Activated effector memory CD4-positive, alpha-beta T cell treated with anti-CD3 and anti-CD28 coated beads, Interleukin-2, amount 50 U/mL, for 16 hours (primary cell): ENCODE data around the gene ADARB2.

Experiments
- DNase-seq: peaks from one replicate; pipeline ENCODE4 v3.0.0-alpha.2; 2020

ADARB2 gene

DNA sequence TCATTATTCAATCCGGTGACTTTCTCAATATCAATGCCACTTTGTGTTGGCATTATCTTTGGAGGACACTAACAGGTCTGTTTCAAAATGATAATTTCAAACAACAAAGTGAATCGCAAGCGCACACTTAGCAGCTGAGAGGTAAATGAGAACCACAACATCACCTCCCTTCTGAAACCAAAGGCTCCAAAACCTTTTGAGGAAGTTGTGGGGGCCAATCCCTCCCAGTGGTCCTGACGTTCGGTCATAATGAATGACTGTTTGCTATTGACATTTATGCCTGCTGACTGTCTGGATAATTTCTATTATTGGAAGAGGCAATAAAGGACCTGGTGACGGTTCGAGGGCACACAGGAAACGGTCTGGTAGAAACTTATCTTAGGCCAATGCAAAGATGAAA lies 1.8 kb downstream of the ADARB2 start:
- DNase-seq, result no peak

DNA sequence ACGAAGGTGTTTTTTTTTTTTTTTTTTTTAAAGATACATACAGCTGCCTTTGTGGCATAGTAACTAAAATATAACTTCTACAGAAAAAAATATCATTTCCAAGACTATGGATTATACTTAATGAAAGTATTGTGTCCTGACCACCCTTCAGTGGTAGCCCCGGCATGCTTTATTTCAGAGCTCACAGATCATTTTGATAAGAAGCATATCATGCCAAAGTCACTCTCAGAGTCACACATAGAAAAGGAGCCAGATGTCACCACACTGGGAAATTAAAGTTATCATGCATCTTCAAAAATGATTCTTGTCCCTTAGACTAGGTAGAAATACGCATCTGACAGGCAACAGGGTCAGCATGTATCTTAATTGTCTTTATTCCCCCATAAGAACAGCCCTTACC lies 3.0 kb downstream of the ADARB2 start:
- DNase-seq, result no peak

GRCh38 chr10:1733720-1734119 lies 3.6 kb downstream of the ADARB2 start:
- DNase-seq, result no peak

DNA sequence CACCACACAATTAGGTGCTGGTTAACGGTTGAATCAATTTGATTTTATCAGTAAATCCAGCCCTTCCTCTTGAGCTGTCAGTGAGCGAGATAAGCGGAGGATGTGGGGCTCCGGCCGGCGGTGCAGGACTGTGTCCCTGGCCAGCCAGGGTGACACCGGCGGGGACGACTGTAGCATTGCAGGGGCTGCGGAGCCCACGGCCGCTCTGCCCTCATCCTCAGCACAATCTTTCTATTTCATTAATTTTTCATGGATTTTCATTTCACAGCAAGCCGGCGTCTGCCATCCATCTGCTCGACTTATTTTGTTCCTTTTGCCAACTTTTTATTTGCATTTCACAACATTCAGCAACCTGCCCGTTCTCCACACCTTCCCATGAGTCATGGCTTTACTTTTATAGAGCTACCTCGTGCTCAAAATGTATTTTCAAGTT lies 4.7 kb downstream of the ADARB2 start:
- DNase-seq, result no peak

- DNase-seq, result no peak
Measured at GRCh38 chr10:1731592-1731991, 5.7 kb downstream of the ADARB2 start.

DNA sequence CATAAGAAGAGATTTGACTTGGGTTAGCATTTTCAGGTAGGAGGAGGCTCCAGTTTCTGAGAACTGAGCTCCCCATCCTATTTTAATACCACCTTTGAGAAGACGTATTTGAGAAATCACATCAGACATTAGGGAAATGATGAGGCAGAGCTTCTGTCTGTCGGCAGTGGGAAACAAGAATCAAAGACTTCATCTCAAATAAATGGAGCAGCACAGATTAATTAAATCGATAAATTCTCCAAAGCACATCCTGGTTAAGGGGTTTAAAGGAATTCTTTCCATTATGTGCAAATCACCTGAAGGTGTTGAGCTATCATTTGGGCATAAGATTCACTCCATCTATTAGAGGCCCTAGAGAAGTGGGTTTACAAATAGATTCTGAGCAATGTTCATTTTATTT lies 7.6 kb downstream of the ADARB2 start:
- no peak for DNase-seq

- DNase-seq, result no peak
Measured at GRCh38 chr10:1726861-1727260, 10.5 kb downstream of the ADARB2 start.

GRCh38 chr10:1724921-1725488 lies 12.3 kb downstream of the ADARB2 start:
- DNase-seq, result no peak

DNA sequence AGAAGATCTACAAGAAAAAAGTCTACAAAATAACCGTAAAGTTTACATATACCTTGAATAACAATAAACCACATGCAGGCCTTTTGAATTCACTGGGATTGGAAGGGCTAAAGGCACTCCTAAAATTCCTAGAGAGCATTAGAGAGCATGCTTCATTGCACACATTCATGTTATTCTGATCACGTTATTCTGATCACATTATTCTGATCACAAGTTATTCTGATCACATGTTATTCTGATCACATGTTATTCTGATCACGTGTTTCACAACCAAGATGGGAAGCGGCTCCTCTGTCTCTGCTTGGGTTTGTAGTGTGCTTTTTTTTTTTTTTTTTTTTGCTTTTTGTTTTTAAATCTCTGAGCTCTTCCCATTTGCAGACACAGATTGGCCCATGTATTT lies 20.5 kb downstream of the ADARB2 start:
- DNase-seq, result no peak

DNA sequence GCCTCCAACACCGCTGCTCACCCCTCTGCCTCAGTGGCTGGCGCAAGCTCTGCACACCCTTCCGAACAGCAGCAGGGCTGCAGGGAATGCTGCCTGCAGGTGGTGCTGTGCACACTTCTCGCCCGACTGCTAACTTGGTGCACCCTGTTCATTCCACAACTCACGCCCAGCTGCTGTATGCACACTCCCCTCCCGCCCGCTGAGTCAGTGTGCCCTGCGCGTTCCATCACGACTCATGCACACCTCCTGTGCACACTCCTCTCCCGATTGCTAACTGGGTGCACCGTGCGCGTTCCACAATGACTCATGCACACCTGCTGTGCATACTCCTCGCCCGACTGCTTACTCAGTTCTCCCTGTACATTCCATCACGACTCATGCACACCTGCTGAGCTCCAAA lies 21.5 kb downstream of the ADARB2 start:
- no peak for DNase-seq

GRCh38 chr10:1712944-1713671 lies 24.2 kb downstream of the ADARB2 start:
- DNase-seq, result no peak

DNA sequence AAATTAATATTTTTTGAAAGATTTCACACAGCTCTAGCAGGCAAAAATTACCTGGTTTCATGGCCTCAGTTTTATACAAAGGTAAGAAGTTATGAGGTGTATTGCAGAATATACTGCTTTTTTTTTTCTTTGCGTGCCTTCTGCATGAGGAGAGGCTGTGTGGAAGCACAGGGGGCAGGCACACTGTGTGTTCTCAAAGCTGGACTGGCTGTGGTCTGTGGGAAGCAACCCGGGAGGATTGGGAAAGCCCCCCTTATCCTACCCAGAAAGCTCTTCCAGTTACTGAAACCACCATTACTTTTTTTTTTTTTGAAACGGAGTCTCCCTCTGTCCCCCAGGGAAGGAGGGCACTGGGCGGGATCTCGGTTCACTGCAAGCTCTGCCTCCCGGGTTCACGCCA lies 25.0 kb downstream of the ADARB2 start:
- no peak for DNase-seq

- DNase-seq, result no peak
Measured at GRCh38 chr10:1709161-1709560, 28.2 kb downstream of the ADARB2 start.

DNA sequence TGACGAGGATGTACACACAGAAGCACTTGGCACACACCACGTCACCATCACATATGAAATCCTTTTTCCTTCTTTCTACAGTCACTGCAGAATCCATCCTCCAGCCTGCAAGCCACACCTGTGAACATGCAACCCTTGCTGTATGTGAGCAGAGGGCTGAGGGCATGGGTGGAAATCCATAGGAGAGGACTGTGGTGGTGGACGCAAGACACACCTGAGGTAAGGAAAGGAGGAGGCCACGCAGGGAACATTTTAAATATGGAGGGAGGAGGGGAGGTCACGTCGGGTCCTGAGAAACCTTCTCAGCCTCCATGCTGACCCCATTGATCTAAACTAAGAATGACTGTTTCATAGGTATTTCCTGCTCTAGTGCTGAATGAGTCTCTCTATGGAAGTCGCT lies 28.6 kb downstream of the ADARB2 start:
- DNase-seq, result no peak

DNA sequence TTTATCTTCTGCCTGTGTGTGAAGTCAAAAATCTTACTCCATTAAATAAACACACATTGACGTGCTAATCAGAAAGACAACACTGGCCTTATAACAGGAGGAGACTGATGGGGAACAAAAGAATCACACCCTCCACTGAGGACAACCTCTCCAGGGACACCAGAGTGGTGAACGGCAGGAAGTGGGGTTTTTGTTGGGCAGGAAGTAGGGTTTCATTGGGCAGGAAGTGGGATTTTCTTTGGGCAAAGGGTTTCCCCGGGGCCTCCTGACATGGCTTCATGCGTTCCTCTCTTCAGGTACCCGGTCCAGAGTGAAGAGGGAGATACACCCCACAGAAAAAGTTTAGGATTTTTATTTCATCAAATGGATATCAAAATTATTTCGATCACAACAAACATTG lies 30.6 kb downstream of the ADARB2 start:
- no peak for DNase-seq

DNA sequence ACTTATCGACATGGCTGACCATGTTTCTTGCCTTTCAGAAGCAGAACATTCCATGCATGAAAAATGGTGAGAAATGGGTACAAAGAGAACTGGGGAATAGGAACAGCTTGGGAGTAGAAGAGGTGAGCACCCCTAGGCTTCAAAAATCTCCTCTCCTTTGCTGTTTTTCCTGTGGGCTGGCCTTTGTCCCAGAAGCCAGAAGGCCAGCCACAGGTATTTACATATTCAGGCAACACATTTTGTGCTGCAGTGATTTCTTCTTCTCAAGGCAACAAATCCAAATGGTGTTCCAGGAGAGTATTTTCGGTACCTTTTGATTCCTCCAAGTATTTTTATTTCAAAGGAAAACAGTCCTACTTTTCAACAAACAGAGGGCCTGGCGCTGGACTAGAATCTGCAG lies 31.1 kb downstream of the ADARB2 start:
- no peak for DNase-seq

- DNase-seq, result no peak
Measured at GRCh38 chr10:1698185-1698584, 39.1 kb downstream of the ADARB2 start.

GRCh38 chr10:1696106-1696505 lies 41.2 kb downstream of the ADARB2 start:
- no peak for DNase-seq

DNA sequence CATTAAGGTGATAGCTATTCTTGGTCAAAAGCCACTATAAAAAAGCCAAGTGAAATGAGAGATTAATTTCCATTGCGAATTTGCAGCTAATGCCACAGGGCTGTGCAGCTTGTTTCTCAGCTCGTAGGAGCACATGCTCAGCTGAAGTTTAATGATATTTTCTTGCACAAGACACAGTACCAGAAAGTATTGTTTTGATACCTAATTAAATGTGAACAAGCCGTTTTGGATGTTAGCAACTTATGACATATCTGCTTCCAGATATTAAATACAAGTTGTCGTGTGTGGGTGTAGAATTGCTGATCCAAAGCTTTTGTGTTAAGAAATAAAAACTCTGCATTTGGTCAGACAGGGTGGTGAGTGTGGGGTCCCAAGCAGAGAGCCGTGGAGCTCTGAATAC lies 47.2 kb downstream of the ADARB2 start:
- DNase-seq, result no peak

GRCh38 chr10:1688531-1688930 lies 48.8 kb downstream of the ADARB2 start:
- no peak for DNase-seq

GRCh38 chr10:1687623-1688150 lies 49.6 kb downstream of the ADARB2 start:
- DNase-seq, result no peak

GRCh38 chr10:1687190-1687589 lies 50.1 kb downstream of the ADARB2 start:
- DNase-seq, result no peak

DNA sequence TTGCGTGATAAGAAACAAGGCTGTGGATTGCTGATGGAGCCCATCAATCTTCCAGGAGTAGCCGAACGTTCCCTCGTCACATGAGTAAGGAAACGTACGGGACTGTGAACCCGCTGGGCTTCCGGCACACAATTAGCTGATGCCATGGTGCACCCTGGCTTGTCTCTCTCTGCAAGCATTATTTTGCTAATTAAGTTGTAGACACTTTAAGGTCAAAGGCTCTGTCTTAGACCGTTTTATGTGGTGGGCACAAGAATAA lies 50.9 kb downstream of the ADARB2 start:
- DNase-seq, result no peak

- DNase-seq, result no peak
Measured at GRCh38 chr10:1685699-1686490, 51.4 kb downstream of the ADARB2 start.
